Fibroblast of villous mesenchyme (primary cell): ENCODE data around the gene COG5. TPM values are rescaled to one million over a fixed set of nuclear protein-coding genes. Genes with fewer than 3 reads are reported as not detected.

ENCODE experiments used
- DNase-seq: peaks from one replicate; pipeline ENCODE4 v3.0.0-alpha.2; 2010; ENCODE audit warnings: low read depth
- H3K4me3 ChIP-seq: 2 replicates; pipeline ENCODE4 v1.5.1; 2011; ENCODE audit warnings: low read depth, mild to moderate bottlenecking, low read length
- CTCF ChIP-seq: IDR thresholded peaks from 2 replicates; pipeline ENCODE4 v1.5.1; 2012; ENCODE audit warnings: low read depth, mild to moderate bottlenecking, low read length; ENCODE audit not compliant: insufficient read depth
- total RNA-seq: library from RNA; depleted of rRNA; stranded (reverse); fragments of >200 nt; gene quantifications from 2 replicates; pipeline ENCODE4 v1.2.3, GENCODE V29; 2012

COG5 gene
- total RNA-seq, 1 donor: 32.0 TPM

GRCh38 chr7:107453388-107453787 is 110.3 kb downstream of the COG5 start:
- H3K4me3 ChIP-seq: no peak overlapping the region
- no peak for TF ChIP-seq CTCF
- DNase-seq: no peak

- DNase-seq: no peak
- TF ChIP-seq CTCF: no peak
- no peak overlapping the region for H3K4me3 ChIP-seq
These were observed 112.8 kb downstream of the COG5 start for GRCh38 chr7:107450970-107451369.

GRCh38 chr7:107446988-107447387 is 116.7 kb downstream of the COG5 start:
- no peak for DNase-seq
- H3K4me3 ChIP-seq: no peak overlapping the region
- no peak for TF ChIP-seq CTCF

- H3K4me3 ChIP-seq: no peak overlapping the region
- no peak for DNase-seq
- TF ChIP-seq CTCF: no peak
These were observed 117.2 kb downstream of the COG5 start for GRCh38 chr7:107446531-107446930.

- no peak for TF ChIP-seq CTCF
- DNase-seq: no peak
- H3K4me3 ChIP-seq: no peak overlapping the region
These were observed 121.0 kb downstream of the COG5 start for GRCh38 chr7:107442678-107443077.

GRCh38 chr7:107441581-107442422 is 121.9 kb downstream of the COG5 start:
- no peak for TF ChIP-seq CTCF
- DNase-seq: no peak
- H3K4me3 ChIP-seq: no peak overlapping the region

GRCh38 chr7:107439025-107439424 is 124.7 kb downstream of the COG5 start:
- DNase-seq: no peak
- H3K4me3 ChIP-seq: no peak overlapping the region
- no peak for TF ChIP-seq CTCF
